IMR-90 (cell line): Measurements from ENCODE around the gene ECI2. TPM values are rescaled to one million over a fixed set of nuclear protein-coding genes. Genes with fewer than 3 reads are reported as not detected.

ENCODE experiments used
- ATAC-seq: fragments of 200-7000 bp; cut with Tn5 transposase; 2 replicates; pipeline ENCODE4 v1.9.1; 2020; ENCODE audit warnings: low read depth, mild to moderate bottlenecking, moderate library complexity
- BruUV-seq: library from RNA; stranded (reverse); fragments of 400-500 nt; replicated peaks from 2 replicates; lab custom pipeline; 2021; lab: Mats Ljungman, UMichigan
- CTCF ChIA-PET: fragments of 300-600 bp; formaldehyde crosslinking; extraction: SDS; loops from one replicate; lab custom pipeline; 2021; ENCODE audit warnings: antibody characterized with exemption; lab: Yijun Ruan, JAX
- POLR2A ChIA-PET: fragments of 300-600 bp; sonication (Branson Sonifier 250); formaldehyde crosslinking; loops from one replicate; lab custom pipeline; 2022; ENCODE audit warnings: antibody characterized with exemption; ENCODE audit not compliant: unreplicated experiment; lab: Charles Lee
- DNase-seq: peaks from one replicate; pipeline ENCODE4 v3.0.0; 2013
- H2AFZ ChIP-seq: replicated peaks from 2 replicates; pipeline ENCODE3; 2013; ENCODE audit warnings: low read length, mild to moderate bottlenecking; ENCODE audit not compliant: poor library complexity
- H2AK5ac ChIP-seq: 2 replicates; pipeline ENCODE4 v1.6.1; 2013; ENCODE audit warnings: low read depth, low read length, inconsistent platforms
- H2AK9ac ChIP-seq: replicated peaks from 2 replicates; pipeline ENCODE3; 2013; ENCODE audit warnings: mild to moderate bottlenecking, low read depth, low read length, moderate library complexity; ENCODE audit not compliant: poor library complexity
- H2BK120ac ChIP-seq: 2 replicates; pipeline ENCODE4 v1.6.1; 2013; ENCODE audit warnings: low read depth, low read length, inconsistent platforms
- H2BK15ac ChIP-seq: 3 replicates; pipeline ENCODE4 v1.6.1; 2013; ENCODE audit warnings: low read depth, low read length, inconsistent platforms
- H2BK20ac ChIP-seq: 2 replicates; pipeline ENCODE4 v1.6.1; 2013; ENCODE audit warnings: low read depth, mild to moderate bottlenecking, inconsistent platforms, low read length, moderate library complexity
- H2BK5ac ChIP-seq: 2 replicates; pipeline ENCODE4 v1.6.1; 2013; ENCODE audit warnings: mild to moderate bottlenecking, low read depth, low read length, inconsistent platforms; ENCODE audit not compliant: poor library complexity, severe bottlenecking
- H3K14ac ChIP-seq: replicated peaks from 2 replicates; pipeline ENCODE4 v1.6.1; 2013; ENCODE audit warnings: low read depth, low read length, inconsistent platforms
- H3K18ac ChIP-seq: 2 replicates; pipeline ENCODE4 v1.6.1; 2013; ENCODE audit warnings: low read depth, low read length, control low read depth
- H3K23ac ChIP-seq: 2 replicates; pipeline ENCODE4 v1.6.1; 2013; ENCODE audit warnings: low read depth, low read length, inconsistent platforms
- H3K27ac ChIP-seq: 2 replicates; pipeline ENCODE4 v1.5.1; 2013; ENCODE audit warnings: mild to moderate bottlenecking, control low read depth, low read length; ENCODE audit not compliant: insufficient read depth
- H3K27me3 ChIP-seq: 2 replicates; pipeline ENCODE4 v1.6.1; 2013; ENCODE audit warnings: low read length; ENCODE audit not compliant: control insufficient read depth, insufficient read depth
- H3K36me3 ChIP-seq: 2 replicates; pipeline ENCODE4 v1.6.1; 2013; ENCODE audit warnings: low read length, mixed read lengths; ENCODE audit not compliant: control insufficient read depth, insufficient read depth
- H3K4ac ChIP-seq: 2 replicates; pipeline ENCODE4 v1.6.1; 2013; ENCODE audit warnings: low read depth, low read length, inconsistent platforms
- H3K4me1 ChIP-seq: 2 replicates; pipeline ENCODE4 v1.6.1; 2013; ENCODE audit warnings: low read length, mixed read lengths; ENCODE audit not compliant: control insufficient read depth, insufficient read depth
- H3K4me2 ChIP-seq: 2 replicates; pipeline ENCODE4 v1.6.1; 2013; ENCODE audit warnings: low read depth, mild to moderate bottlenecking, control low read depth, low read length, moderate library complexity
- H3K4me3 ChIP-seq: 2 replicates; pipeline ENCODE4 v1.5.1; 2013; ENCODE audit warnings: low read depth, mild to moderate bottlenecking, control low read depth, low read length, moderate library complexity; ENCODE audit not compliant: insufficient read depth
- H3K56ac ChIP-seq: 2 replicates; pipeline ENCODE4 v1.6.1; 2013; ENCODE audit warnings: low read length, inconsistent platforms; ENCODE audit not compliant: insufficient read depth; ENCODE audit errors: extremely low read depth
- H3K79me1 ChIP-seq, 2 experiments: 2 replicates each; pipeline ENCODE4 v1.6.1; 2013; ENCODE audit warnings: low read length in 2 of 2, inconsistent platforms in 1 of 2, low read depth in 1 of 2
- H3K9ac ChIP-seq: 2 replicates; pipeline ENCODE4 v1.6.1; 2013; ENCODE audit warnings: low read depth, low read length, control low read depth
- H3K9me1 ChIP-seq: 2 replicates; pipeline ENCODE4 v1.6.1; 2013; ENCODE audit warnings: low read length, inconsistent platforms; ENCODE audit not compliant: insufficient read depth
- H3K9me3 ChIP-seq: 2 replicates; pipeline ENCODE4 v1.6.1; 2013; ENCODE audit warnings: low read length; ENCODE audit not compliant: control insufficient read depth, insufficient read depth
- H4K20me1 ChIP-seq: 2 replicates; pipeline ENCODE4 v1.6.1; 2013; ENCODE audit warnings: low read length, inconsistent platforms; ENCODE audit not compliant: insufficient read depth
- H4K5ac ChIP-seq: 2 replicates; pipeline ENCODE4 v1.6.1; 2013; ENCODE audit warnings: mild to moderate bottlenecking, low read depth, low read length, control low read depth
- H4K8ac ChIP-seq, 2 experiments: 2 replicates each; pipeline ENCODE4 v1.6.1; 2013; ENCODE audit warnings: low read depth in 2 of 2, low read length in 2 of 2, control low read depth in 1 of 2, inconsistent platforms in 1 of 2
- H4K91ac ChIP-seq: 2 replicates; pipeline ENCODE4 v1.6.1; 2013; ENCODE audit warnings: low read depth, low read length, inconsistent platforms; ENCODE audit not compliant: insufficient read depth
- BHLHE40 ChIP-seq: fragments of 150-350 bp; IDR thresholded peaks from 2 replicates; pipeline ENCODE4 v1.6.1; 2016; ENCODE audit warnings: mild to moderate bottlenecking, low read depth, low read length
- CEBPB ChIP-seq: IDR thresholded peaks from 2 replicates; pipeline ENCODE4 v1.6.1; 2012; ENCODE audit warnings: low read depth, low read length, improper control_type of control experiment
- CHD1 ChIP-seq: IDR thresholded peaks from 2 replicates; pipeline ENCODE4 v1.6.1; 2012; ENCODE audit warnings: low read depth, low read length, improper control_type of control experiment
- CTCF ChIP-seq: conservative IDR thresholded peaks from 2 replicates; pipeline ENCODE4 v1.5.1; 2012; ENCODE audit warnings: mild to moderate bottlenecking, low read depth, low read length, improper control_type of control experiment
- ELK1 ChIP-seq: fragments of 150-350 bp; IDR thresholded peaks from 2 replicates; pipeline ENCODE4 v1.6.1; 2016; ENCODE audit warnings: low read depth, mild to moderate bottlenecking, low read length, moderate library complexity, borderline replicate concordance
- FOS ChIP-seq: fragments of 150-350 bp; IDR thresholded peaks from 2 replicates; pipeline ENCODE4 v1.6.1; 2016; ENCODE audit warnings: low read depth, low read length
- MAFK ChIP-seq: IDR thresholded peaks from 2 replicates; pipeline ENCODE4 v1.6.1; 2012; ENCODE audit warnings: low read depth, low read length, improper control_type of control experiment
- MAZ ChIP-seq: IDR thresholded peaks from 2 replicates; pipeline ENCODE4 v1.6.1; 2012; ENCODE audit warnings: low read depth, mild to moderate bottlenecking, low read length, improper control_type of control experiment, moderate library complexity, borderline replicate concordance
- MXI1 ChIP-seq: IDR thresholded peaks from 2 replicates; pipeline ENCODE4 v1.6.1; 2012; ENCODE audit warnings: low read depth, mild to moderate bottlenecking, low read length, moderate library complexity, borderline replicate concordance
- NFE2L2 ChIP-seq: fragments of 150-350 bp; IDR thresholded peaks from 2 replicates; pipeline ENCODE4 v1.6.1; 2016; ENCODE audit warnings: low read depth, mild to moderate bottlenecking, low read length
- POLR2A ChIP-seq: IDR thresholded peaks from 2 replicates; pipeline ENCODE4 v1.6.1; 2012; ENCODE audit warnings: mild to moderate bottlenecking, low read depth, low read length
- RAD21 ChIP-seq: IDR thresholded peaks from 2 replicates; pipeline ENCODE4 v1.6.1; 2012; ENCODE audit warnings: low read length, improper control_type of control experiment
- RCOR1 ChIP-seq: IDR thresholded peaks from 2 replicates; pipeline ENCODE4 v1.6.1; 2012; ENCODE audit warnings: mild to moderate bottlenecking, low read length, improper control_type of control experiment; ENCODE audit not compliant: insufficient replicate concordance
- RFX5 ChIP-seq: IDR thresholded peaks from 2 replicates; pipeline ENCODE4 v1.8.0; 2012; ENCODE audit warnings: low read depth, mild to moderate bottlenecking, low read length, moderate library complexity
- SMC3 ChIP-seq: fragments of 150-350 bp; IDR thresholded peaks from 2 replicates; pipeline ENCODE4 v1.6.1; 2016; ENCODE audit warnings: low read depth, mild to moderate bottlenecking, antibody characterized with exemption, low read length, moderate library complexity
- USF2 ChIP-seq: fragments of 150-350 bp; IDR thresholded peaks from 2 replicates; pipeline ENCODE4 v1.6.1; 2017; ENCODE audit warnings: mild to moderate bottlenecking, antibody characterized with exemption, low read length, low read depth
- WGBS, 2 experiments: methylation state at CpG; one replicate each; pipeline versions ENCODE4 v1.1.5 to v1.1.7; 2013; ENCODE audit warnings: missing lambda C conversion rate in 2 of 2; ENCODE audit not compliant: insufficient read length in 1 of 2; ENCODE audit errors: extremely low coverage in 2 of 2; 5-methylcytosine and 5-hydroxymethylcytosine counted together
- dilution Hi-C: fragments of 300-500 bp; cut with HindIII; formaldehyde crosslinking; loops from one replicate; pipeline ENCODE4 v1.14.3; 2018; ENCODE audit warnings: low sequenced_read_pairs; ENCODE audit not compliant: unreplicated experiment
- in situ Hi-C: fragments of 300-500 bp; cut with MboI; formaldehyde crosslinking; loops from 3 replicates; pipeline ENCODE4 v1.14.3; 2019; ENCODE audit warnings: low sequenced_read_pairs, inconsistent platforms, mixed read lengths
- intact Hi-C: fragments of 100-400 bp; cut with micrococcal nuclease; formaldehyde crosslinking; loops from 2 replicates; pipeline ENCODE4 v1.10.0; 2022
- polyA plus RNA-seq, 3 experiments: library from polyadenylated mRNA; depleted of rRNA; stranded (reverse); fragments of >200 nt; gene quantifications; 2 replicates each; pipeline ENCODE4 v1.2.3, GENCODE V29; 2012; ENCODE audit warnings: low replicate concordance in 1 of 3
- total RNA-seq: library from RNA; depleted of rRNA; stranded (reverse); fragments of >200 nt; gene quantifications from 2 replicates; pipeline ENCODE4 v1.2.3, GENCODE V29; 2012

Gene ECI2
- total and polyA plus RNA-seq, 2 of the 4 experiments (the other 2 are of a cell fraction): 64.1 to 152 TPM

- H3K4me3 ChIP-seq: no peak overlapping the region
- no peak overlapping the region for H2AFZ ChIP-seq
- no peak overlapping the region for H3K4me2 ChIP-seq
- CTCF ChIA-PET: no interaction called here
- ATAC-seq: no peak
- H4K5ac ChIP-seq: no peak overlapping the region
- no peak overlapping the region for H3K27ac ChIP-seq
- no peak overlapping the region for H2BK5ac ChIP-seq
- dilution Hi-C loops (no loop called here), in situ Hi-C loops (no loop called here), intact Hi-C loops (no loop called here)
- WGBS, 2 experiments: 100% methylated on average over 2 of the region's 3 CpGs; no CpG with 5 or more reads in 1 of the 2 experiments
- no peaks in the 10 kb centered on the region for H3K36me3 ChIP-seq
- no peak overlapping the region for H2AK9ac ChIP-seq
- peaks cover 25% of the 10 kb centered on the region for H3K27me3 ChIP-seq
- H2BK120ac ChIP-seq: no peak overlapping the region
- H3K79me1 ChIP-seq: no peaks in the 10 kb centered on the region
- no peak overlapping the region for H2AK5ac ChIP-seq
- H4K20me1 ChIP-seq: no peaks in the 10 kb centered on the region; the same call in 1 of the 2 replicates
- no peaks in the 10 kb centered on the region for H3K9me1 ChIP-seq
- H4K8ac ChIP-seq: no peak overlapping the region
- POLR2A ChIA-PET: no interaction called here
- H3K9ac ChIP-seq: no peak overlapping the region
- no peaks in the 10 kb centered on the region for H3K4me1 ChIP-seq
- H2BK20ac ChIP-seq: no peak overlapping the region
- no TSS peak for BruUV-seq
- H3K23ac ChIP-seq: no peak overlapping the region
- H3K18ac ChIP-seq: no peak overlapping the region
- H3K9me3 ChIP-seq: no peaks in the 10 kb centered on the region
- no peak overlapping the region for H3K56ac ChIP-seq
- H3K14ac ChIP-seq: no peak overlapping the region
- H2BK15ac ChIP-seq: no peak overlapping the region
- no peak for DNase-seq
- H4K91ac ChIP-seq: no peak overlapping the region
- no peak for TF ChIP-seq RAD21
- no peak for TF ChIP-seq RFX5
- TF ChIP-seq CEBPB: no peak
- no peak for TF ChIP-seq FOS
- TF ChIP-seq MXI1: no peak
- TF ChIP-seq MAZ: no peak
- TF ChIP-seq NFE2L2: no peak
- no peak for TF ChIP-seq USF2
- TF ChIP-seq RCOR1: no peak
- no peak for TF ChIP-seq CHD1
- no peak for TF ChIP-seq SMC3
- TF ChIP-seq CTCF: no peak
- no peak for TF ChIP-seq ELK1
- no peak for TF ChIP-seq BHLHE40
- TF ChIP-seq MAFK: no peak
- no peak for TF ChIP-seq POLR2A
- H3K4ac ChIP-seq: no peak overlapping the region
These were observed 34.1 kb downstream of the ECI2 start for GRCh38 chr6:4101298-4101697.
